A549 (cell line): ENCODE results near the gene RUNX1. TPM values are rescaled to one million over a fixed set of nuclear protein-coding genes. Genes with fewer than 3 reads are reported as not detected.

Experiments
- ATAC-seq, 2 experiments: fragments of 200-7000 bp in 1 of 2; fragments of >200 bp in 1 of 2; cut with Nextera tagmentation in 1 of 2; cut with Tn5 transposase in 1 of 2; 3 replicates each; pipeline versions ENCODE4 v1.8.0 to v1.9.1; 2018 to 2020; ENCODE audit warnings: mild to moderate bottlenecking in 1 of 2, moderate library complexity in 1 of 2
- CTCF ChIA-PET: fragments of 300-600 bp; sonication (Branson Sonifier 250); formaldehyde crosslinking; extraction: SDS; loops from one replicate; lab custom pipeline; 2021; ENCODE audit warnings: antibody characterized with exemption, inconsistent platforms; lab: Yijun Ruan, JAX
- POLR2A ChIA-PET: fragments of 350-600 bp; formaldehyde crosslinking; extraction: SDS; loops from one replicate; lab custom pipeline; 2021; ENCODE audit warnings: antibody characterized with exemption, inconsistent platforms; lab: Yijun Ruan, JAX
- DNase-seq, 2 experiments: peaks; one replicate each; pipeline versions ENCODE4 v3.0.0 to v3.0.0-alpha.2; 2011 to 2016; ENCODE audit warnings: low read depth in 1 of 2, low spot score in 1 of 2
- FAIRE-seq: peaks from 2 replicates; lab custom pipeline; 2011; peaks lifted over from hg19 to GRCh38; lab: Jason Lieb, UNC
- H3K27ac ChIP-seq, 2 experiments: fragments of >200 bp; sonication (Bioruptor Twin); formaldehyde crosslinking; 3 replicates each; pipeline ENCODE4 v1.5.1; 2016 to 2017
- H3K4me1 ChIP-seq: fragments of >200 bp; sonication (Bioruptor Twin); formaldehyde crosslinking; 3 replicates; pipeline ENCODE4 v1.6.1; 2016
- H3K4me2 ChIP-seq: fragments of >200 bp; sonication (Bioruptor Twin); formaldehyde crosslinking; 3 replicates; pipeline ENCODE4 v1.6.1; 2016
- H3K4me3 ChIP-seq: fragments of >200 bp; sonication (Bioruptor Twin); formaldehyde crosslinking; 3 replicates; pipeline ENCODE4 v1.5.1; 2016
- H3K9me3 ChIP-seq: fragments of >200 bp; sonication (Bioruptor Twin); formaldehyde crosslinking; 3 replicates; pipeline ENCODE4 v1.6.1; 2016
- CTCF ChIP-seq: fragments of >200 bp; sonication (Bioruptor Twin); formaldehyde crosslinking; IDR thresholded peaks from 3 replicates; pipeline ENCODE4 v1.5.1; 2016
- FOSL2 ChIP-seq, 2 experiments: fragments of 450-650 bp in 1 of 2; fragments of >200 bp in 1 of 2; sonication (Bioruptor Twin) in 1 of 2; formaldehyde crosslinking; IDR thresholded peaks; 2 replicates each; pipeline versions ENCODE4 v1.5.0 to v1.6.1; 2016 to 2020; ENCODE audit warnings: mild to moderate bottlenecking in 1 of 2, moderate library complexity in 1 of 2
- FOXS1 ChIP-seq: fragments of 250-450 bp; sonication (Bioruptor Pico); IDR thresholded peaks from 2 replicates; pipeline ENCODE4 v1.5.0; 2020; ENCODE audit warnings: mild to moderate bottlenecking, moderate library complexity
- GATA3 ChIP-seq: IDR thresholded peaks from 2 replicates; pipeline ENCODE4 v1.6.1; 2012; ENCODE audit warnings: borderline replicate concordance
- HMGXB4 ChIP-seq: fragments of 250-450 bp; sonication (Bioruptor Pico); IDR thresholded peaks from 2 replicates; pipeline ENCODE4 v1.5.0; 2021; ENCODE audit warnings: mild to moderate bottlenecking, moderate library complexity, borderline replicate concordance
- HOXA7 ChIP-seq: fragments of 250-450 bp; sonication (Bioruptor Pico); IDR thresholded peaks from 2 replicates; pipeline ENCODE4 v1.5.0; 2020; ENCODE audit warnings: mild to moderate bottlenecking, moderate library complexity
- JUNB ChIP-seq: fragments of >200 bp; sonication (Bioruptor Twin); formaldehyde crosslinking; IDR thresholded peaks from 2 replicates; pipeline ENCODE4 v1.6.1; 2016
- KDM5A ChIP-seq: fragments of 200-600 bp; sonication (generic); IDR thresholded peaks from 2 replicates; pipeline ENCODE4 v1.6.1; 2016; ENCODE audit warnings: antibody characterized with exemption, mild to moderate bottlenecking
- MAX ChIP-seq: IDR thresholded peaks from 2 replicates; pipeline ENCODE4 v1.6.1; 2012
- NFE2L2 ChIP-seq: fragments of 150-350 bp; conservative IDR thresholded peaks from 2 replicates; pipeline ENCODE4 v1.6.1; 2014; ENCODE audit warnings: low read length
- NR3C1 ChIP-seq: fragments of >200 bp; sonication (Bioruptor Twin); formaldehyde crosslinking; IDR thresholded peaks from 3 replicates; pipeline ENCODE4 v1.6.1; 2017
- PBX3 ChIP-seq: IDR thresholded peaks from 2 replicates; pipeline ENCODE4 v1.6.1; 2012
- PHF8 ChIP-seq: fragments of 200-600 bp; sonication (generic); IDR thresholded peaks from 2 replicates; pipeline ENCODE4 v1.6.1; 2016; ENCODE audit warnings: low read depth, mild to moderate bottlenecking, antibody characterized with exemption, moderate library complexity, borderline replicate concordance
- POLR2A ChIP-seq: IDR thresholded peaks from 2 replicates; pipeline ENCODE4 v1.6.1; 2012; ENCODE audit warnings: mild to moderate bottlenecking, low read length
- POLR2AphosphoS2 ChIP-seq: conservative IDR thresholded peaks from 2 replicates; pipeline ENCODE4 v1.6.1; 2012; ENCODE audit warnings: low read length, improper control_type of control experiment, inconsistent platforms
- RAD21 ChIP-seq, 2 experiments: fragments of >200 bp in 1 of 2; sonication (Bioruptor Twin) in 1 of 2; formaldehyde crosslinking in 1 of 2; IDR thresholded peaks in 1 of 2; conservative IDR thresholded peaks in 1 of 2; 2 replicates in 1 of 2; 3 replicates in 1 of 2; pipeline ENCODE4 v1.6.1; 2012 to 2018; ENCODE audit warnings: inconsistent platforms in 1 of 2
- RARB ChIP-seq: fragments of 250-450 bp; sonication (Bioruptor Pico); IDR thresholded peaks from 2 replicates; pipeline ENCODE4 v1.8.0; 2021; ENCODE audit warnings: mild to moderate bottlenecking, moderate library complexity
- RFX5 ChIP-seq: fragments of 450-650 bp; IDR thresholded peaks from 2 replicates; pipeline ENCODE4 v1.7.1; 2014; ENCODE audit warnings: antibody characterized with exemption, mild to moderate bottlenecking, moderate library complexity
- TFCP2L1 ChIP-seq: fragments of 250-450 bp; sonication (Bioruptor Pico); IDR thresholded peaks from 2 replicates; pipeline ENCODE4 v1.5.0; 2021; ENCODE audit warnings: mild to moderate bottlenecking
- USF2 ChIP-seq: fragments of 450-650 bp; IDR thresholded peaks from 2 replicates; pipeline ENCODE4 v1.6.1; 2014; ENCODE audit warnings: antibody characterized with exemption
- WGBS: methylation state at CpG from one replicate; pipeline ENCODE4 v1.1.6; 2017; ENCODE audit errors: missing lambda C conversion rate; 5-methylcytosine and 5-hydroxymethylcytosine counted together
- polyA plus RNA-seq, 4 experiments: library from polyadenylated mRNA; depleted of rRNA in 3 of 4; stranded (reverse); fragments of >200 nt; fragmentation: RNase III in 1 of 4; extraction: RNeasy Plus Mini Kit Qiagen cat#74134 plus additional on column Dnase treatment in 1 of 4; gene quantifications; 2 replicates in 3 of 4; 3 replicates in 1 of 4; pipeline ENCODE4 v1.2.3, GENCODE V29; 2011 to 2017

Gene RUNX1
- polyA plus RNA-seq, 2 of the 4 experiments (the other 2 are of a cell fraction), result 5.5 TPM

- CTCF ChIA-PET, result interaction anchor here (1.2 to 7.3 kb wide), 8 partner anchors 11 to 952 kb away, joined by 3 to 46 read pairs (median 7); no protein-coding TSS in a partner anchor
- H3K4me1 ChIP-seq, result peaks cover 24% of the 10 kb centered on the region
- H3K4me3 ChIP-seq, result peak overlapping the region; percentile 72
- WGBS, result 2% methylated on average over 11 of the region's 40 CpGs
- H3K9me3 ChIP-seq, result no peaks in the 10 kb centered on the region
- ATAC-seq (peak; percentile 58 to 72), DNase-seq (peak; percentile 50 to 72)
- TF ChIP-seq HOXA7 (CRISPR knock-in tag), result no peak
- TF ChIP-seq NR3C1, result no peak
- TF ChIP-seq POLR2A, result no peak
- no peak for TF ChIP-seq FOXS1 (CRISPR knock-in tag)
- TF ChIP-seq RFX5, result no peak
- TF ChIP-seq KDM5A, result no peak
- TF ChIP-seq MAX, result peak; percentile 61; the same call in 1 of the 2 replicates
- no peak for TF ChIP-seq NFE2L2
- TF ChIP-seq USF2, result no peak
- TF ChIP-seq CTCF, result no peak
- TF ChIP-seq PBX3, result no peak
- peak; percentile 57; the same call in 1 of the 2 replicates for TF ChIP-seq PHF8
- no peak for TF ChIP-seq RARB (CRISPR knock-in tag)
- TF ChIP-seq GATA3, result 0 out of 2 replicates have a peak, but pooled peaks have one; percentile 31
- TF ChIP-seq TFCP2L1 (CRISPR knock-in tag), result no peak
- TF ChIP-seq RAD21 (conservative IDR thresholded peaks at IDR 0.05 in 1 of 2, IDR thresholded peaks at IDR 0.05 in 1 of 2), result 0 out of 5 replicates have a peak, but pooled peaks of 1 of the 2 experiments have one; percentile 12
- TF ChIP-seq POLR2AphosphoS2, result no peak
- TF ChIP-seq FOSL2 (IDR thresholded peaks at IDR 0.05), result 0 out of 2 replicates have a peak, but pooled peaks have one; percentile 9
- peak; percentile 67; the same call in 1 of the 2 replicates for TF ChIP-seq FOSL2 (CRISPR knock-in tag; IDR thresholded peaks at IDR 0.05)
- no peak for TF ChIP-seq HMGXB4 (CRISPR knock-in tag)
- TF ChIP-seq JUNB, result no peak
- TF ChIP-seq, all 56 proteins: peak for 5
- H3K4me2 ChIP-seq, result peak overlapping the region; percentile 94
- FAIRE-seq, result no peak
- POLR2A ChIA-PET, result interaction anchor here (0.6 to 4.9 kb wide), 28 partner anchors 9 to 953 kb away, joined by 3 to 70 read pairs (median 6); no protein-coding TSS in a partner anchor
- H3K27ac ChIP-seq, result peak overlapping the region; percentile 93 to 100
These were observed 161.2 kb downstream of the RUNX1 start for GRCh38 chr21:34887725-34888568.
